Activated naive CD4-positive, alpha-beta T cell treated with anti-CD3 and anti-CD28 coated beads, Interleukin-2, amount 10 ng/mL, durations not matched to agents 7 days and 5 days (primary cell): Measurements from ENCODE around the gene BBS5.
A peak's percentile ranks its signal among the peaks of the same experiment; 100 is the strongest.
"Not testable (repeated sequence)": the region's sequence is repeated elsewhere in the genome, so short reads cannot be mapped to it uniquely, and the experiment has no call there.

Source experiments
- CTCF ChIA-PET: fragments of 350-600 bp; sonication (Branson Sonifier 250); formaldehyde crosslinking; loops from one replicate; lab custom pipeline; 2021; ENCODE audit warnings: antibody characterized with exemption; lab: Charles Lee
- DNase-seq: peaks from one replicate; pipeline ENCODE4 v3.0.0-alpha.2; 2020
- H3K27ac Mint-ChIP-seq: one replicate; pipeline ENCODE4 v1.8.0; 2021; ENCODE audit warnings: mild to moderate bottlenecking, moderate library complexity, mixed read lengths
- H3K27me3 Mint-ChIP-seq: one replicate; pipeline ENCODE4 v1.8.0; 2021; ENCODE audit warnings: mild to moderate bottlenecking, mixed read lengths
- H3K36me3 Mint-ChIP-seq: one replicate; pipeline ENCODE4 v1.8.0; 2021; ENCODE audit warnings: mixed read lengths
- H3K4me1 Mint-ChIP-seq: one replicate; pipeline ENCODE4 v1.8.0; 2021; ENCODE audit warnings: mixed read lengths
- H3K4me3 Mint-ChIP-seq: one replicate; pipeline ENCODE4 v1.8.0; 2021; ENCODE audit warnings: mild to moderate bottlenecking, moderate library complexity, mixed read lengths
- H3K9me3 Mint-ChIP-seq: one replicate; pipeline ENCODE4 v1.8.0; 2021; ENCODE audit warnings: mixed read lengths

Gene BBS5

DNA sequence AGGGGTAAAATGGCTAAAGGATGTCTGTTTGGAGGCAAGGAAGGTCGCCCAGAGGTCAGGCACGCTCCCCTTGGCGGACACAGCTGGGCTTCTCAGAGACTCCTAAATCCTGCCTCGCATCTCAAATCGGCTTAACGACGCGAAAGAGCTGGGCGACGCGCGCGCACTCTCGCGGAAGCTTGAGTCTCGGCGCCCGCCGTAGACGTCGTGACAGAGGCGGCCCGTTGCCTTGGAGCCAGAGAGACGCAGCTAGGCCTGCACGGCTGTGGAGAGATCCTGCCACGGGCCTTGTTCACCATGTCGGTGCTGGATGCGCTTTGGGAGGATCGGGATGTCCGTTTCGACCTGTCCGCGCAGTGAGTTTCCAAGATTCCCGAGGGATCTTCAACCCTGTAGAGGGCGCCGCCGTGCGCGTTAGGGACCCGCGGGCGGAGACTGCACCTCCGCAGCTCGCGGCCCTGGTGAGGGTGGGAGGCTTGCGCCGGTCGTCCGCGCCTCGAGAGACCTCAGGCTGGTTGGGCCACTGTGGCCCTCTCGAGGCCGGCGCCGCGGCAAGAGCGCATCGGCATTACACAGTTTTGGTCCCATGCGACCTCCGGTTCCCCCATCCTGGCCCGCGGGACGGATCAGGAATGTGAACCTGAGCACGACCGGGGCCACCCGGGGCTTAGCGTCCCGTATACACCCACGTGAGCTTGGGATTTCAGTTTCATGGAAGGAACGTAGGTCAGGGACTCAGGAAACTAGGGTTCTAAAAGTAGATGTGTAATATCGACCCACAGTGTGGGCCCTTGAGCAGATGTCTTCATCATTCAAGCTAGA is at the start of gene BBS5:
Gene BBS5, plus strand, starts transcription at position 238 of the 822 bp plus-strand sequence. Its CDS starts 60 bp downstream, at position 298.
- Mint-ChIP-seq H3K9me3 (no peaks in the 10 kb centered on the region), H3K27ac (no peak within 1 kb of the TSS), H3K4me3 (peak within 1 kb of the TSS; percentile 83), H3K4me1 (peaks cover 11% of the 10 kb centered on the region), H3K36me3 (no peaks in the 10 kb centered on the region), H3K27me3 (no peaks in the 10 kb centered on the region)
- DNase-seq = peak; percentile 82
- CTCF ChIA-PET = interaction anchor here (0.8 to 1.5 kb wide), 2 partner anchors 8 to 10 kb away, joined by 3 to 7 read pairs; no protein-coding TSS in a partner anchor

DNA sequence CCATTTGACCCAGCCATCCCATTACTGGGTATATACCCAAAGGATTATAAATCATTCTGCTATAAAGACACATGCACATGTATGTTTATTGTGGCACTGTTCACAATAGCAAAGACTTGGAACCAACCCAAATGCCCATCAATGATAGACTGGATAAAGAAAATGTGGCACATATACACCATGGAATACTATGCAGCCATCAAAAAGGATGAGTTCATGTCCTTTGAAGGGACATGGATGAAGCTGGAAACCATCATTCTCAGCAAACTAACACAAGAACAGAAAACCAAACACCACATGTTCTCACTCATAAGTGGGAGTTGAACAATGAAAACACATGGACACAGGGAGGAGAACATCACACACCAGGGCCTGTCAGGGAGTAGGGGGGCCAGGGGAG is 47.5 kb upstream of the BBS5 start:
- DNase-seq, H3K27ac Mint-ChIP-seq, H3K9me3 Mint-ChIP-seq, CTCF ChIA-PET, H3K27me3 Mint-ChIP-seq, H3K4me3 Mint-ChIP-seq, H3K4me1 Mint-ChIP-seq, H3K36me3 Mint-ChIP-seq: not testable (repeated sequence)

DNA sequence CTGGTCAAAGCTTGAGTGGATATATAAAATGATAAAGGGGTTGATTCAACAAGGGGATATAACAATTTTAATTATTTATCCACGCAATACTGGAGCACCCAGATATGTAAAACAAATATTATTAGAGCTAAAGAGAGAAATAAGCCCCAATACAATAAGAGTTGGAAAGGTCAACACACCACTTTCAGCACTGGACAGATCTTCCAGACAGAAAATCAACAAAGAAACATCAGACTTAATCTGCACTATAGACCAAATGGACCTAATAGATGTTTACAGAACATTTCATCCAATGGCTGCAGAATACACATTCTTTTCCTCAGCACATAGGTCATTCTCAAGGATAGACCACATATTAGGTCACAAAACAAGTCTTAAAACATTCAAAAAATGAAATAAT is 45.1 kb upstream of the BBS5 start:
- DNase-seq, H3K27ac Mint-ChIP-seq, H3K4me1 Mint-ChIP-seq, H3K9me3 Mint-ChIP-seq, CTCF ChIA-PET, H3K36me3 Mint-ChIP-seq, H3K4me3 Mint-ChIP-seq, H3K27me3 Mint-ChIP-seq: not testable (repeated sequence)

- Mint-ChIP-seq H3K4me3 (no peak overlapping the region), H3K4me1 (no peaks in the 10 kb centered on the region), H3K27ac (no peak overlapping the region), H3K36me3 (no peaks in the 10 kb centered on the region), H3K9me3 (no peaks in the 10 kb centered on the region), H3K27me3 (peaks cover 12% of the 10 kb centered on the region)
- DNase-seq = no peak
- CTCF ChIA-PET = no interaction called here
These were observed 40.7 kb upstream of the BBS5 start for GRCh38 chr2:169438466-169439072.

DNA sequence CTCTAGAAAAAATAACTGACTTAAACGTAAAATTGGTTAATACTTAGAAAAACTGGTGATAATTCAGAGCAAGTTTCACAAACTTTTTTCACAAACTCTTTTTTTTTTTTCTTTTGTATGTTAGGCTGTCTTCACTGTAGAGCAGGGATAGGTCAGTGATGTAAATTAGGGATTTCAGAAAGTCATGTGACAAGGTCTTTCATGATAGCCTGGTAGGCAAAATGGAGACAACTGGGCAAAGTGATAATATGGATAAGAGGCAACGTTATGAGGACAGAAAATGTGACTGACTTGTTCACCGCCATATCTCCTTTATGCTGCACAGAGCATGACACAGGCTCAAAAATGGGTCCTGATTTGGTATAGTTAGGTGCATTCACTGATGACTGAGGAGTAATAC is 39.4 kb upstream of the BBS5 start:
- no peak for DNase-seq
- no peak overlapping the region for H3K27ac Mint-ChIP-seq
- H3K4me1 Mint-ChIP-seq = no peaks in the 10 kb centered on the region
- H3K36me3 Mint-ChIP-seq = no peaks in the 10 kb centered on the region
- CTCF ChIA-PET = no interaction called here
- no peak overlapping the region for H3K4me3 Mint-ChIP-seq
- H3K9me3 Mint-ChIP-seq = no peaks in the 10 kb centered on the region
- H3K27me3 Mint-ChIP-seq = peaks cover 15% of the 10 kb centered on the region

DNA sequence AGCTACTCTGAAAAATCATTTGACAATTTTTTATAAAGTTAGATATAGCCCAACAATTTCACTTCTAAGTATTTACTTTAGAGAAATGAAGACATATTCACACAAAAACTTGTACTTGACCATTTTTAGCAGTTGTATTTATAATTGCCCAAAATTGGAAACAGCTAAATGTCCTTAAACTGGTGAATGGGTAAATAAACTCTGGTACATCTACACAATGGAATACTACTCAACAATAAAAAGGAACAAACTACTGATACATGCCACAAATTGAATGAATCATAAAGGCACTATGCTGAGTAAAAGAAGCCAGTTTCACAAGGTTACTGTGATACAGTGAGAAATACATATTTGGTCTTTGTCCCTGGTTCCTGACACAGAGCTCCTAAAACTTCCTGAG is 32.8 kb upstream of the BBS5 start:
- Mint-ChIP-seq H3K4me3 (no peak overlapping the region), H3K27ac (no peak overlapping the region)
- CTCF ChIA-PET = interaction anchor here (0.6 kb wide), 1 partner anchor 84 kb away, joined by 3 read pairs; no protein-coding TSS in a partner anchor

DNA sequence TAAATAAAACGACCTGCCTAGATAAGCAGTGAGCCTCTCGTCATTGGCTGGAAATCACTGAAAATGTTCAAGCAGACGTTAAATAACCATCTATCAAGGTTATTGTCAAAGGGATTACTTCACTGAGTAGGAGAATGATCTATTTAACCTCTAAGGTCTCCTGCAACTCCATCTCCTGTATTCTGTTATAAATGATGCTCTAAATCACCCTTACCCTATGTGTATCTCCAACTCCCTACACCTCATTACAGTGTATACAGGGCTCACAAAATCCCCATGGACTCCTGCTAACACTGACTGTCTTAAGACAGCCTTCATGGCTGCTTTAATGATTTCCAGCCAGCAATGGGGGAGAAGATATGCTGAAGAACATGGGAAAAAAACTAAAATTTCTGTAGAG is 31.0 kb upstream of the BBS5 start:
- Mint-ChIP-seq H3K9me3 (no peaks in the 10 kb centered on the region), H3K36me3 (no peaks in the 10 kb centered on the region), H3K4me3 (no peak overlapping the region), H3K27ac (no peak overlapping the region), H3K27me3 (peaks cover 13% of the 10 kb centered on the region), H3K4me1 (no peaks in the 10 kb centered on the region)
- CTCF ChIA-PET = no interaction called here
- no peak for DNase-seq

More for the DNA sequence above, 32.8 kb upstream of the BBS5 start:
- H3K4me1 Mint-ChIP-seq = no peaks in the 10 kb centered on the region
- no peaks in the 10 kb centered on the region for H3K36me3 Mint-ChIP-seq
- no peak for DNase-seq
- H3K9me3 Mint-ChIP-seq = no peaks in the 10 kb centered on the region
- peaks cover 13% of the 10 kb centered on the region for H3K27me3 Mint-ChIP-seq

DNA sequence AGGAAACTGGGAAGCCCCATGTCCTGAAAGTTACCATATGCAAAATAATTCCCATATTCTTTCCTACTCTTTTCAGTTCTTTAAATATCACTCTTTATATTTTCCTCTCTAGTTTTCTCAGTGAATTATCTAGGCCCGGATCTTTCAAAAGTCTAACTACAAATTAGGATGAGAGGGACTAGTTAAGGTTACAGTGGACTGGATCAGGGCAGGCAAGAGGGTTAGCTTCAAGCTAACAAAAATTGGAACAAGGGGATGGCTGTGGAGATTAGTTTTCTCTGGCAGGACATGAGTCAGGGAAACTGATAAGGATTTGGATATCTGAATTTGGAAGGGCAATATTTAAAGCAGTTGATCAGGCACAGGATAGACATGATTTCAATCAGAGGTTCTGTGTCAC is 30.4 kb upstream of the BBS5 start:
- CTCF ChIA-PET = no interaction called here
- H3K36me3 Mint-ChIP-seq = no peaks in the 10 kb centered on the region
- H3K27me3 Mint-ChIP-seq = peaks cover 19% of the 10 kb centered on the region
- H3K4me1 Mint-ChIP-seq = no peaks in the 10 kb centered on the region
- no peak overlapping the region for H3K4me3 Mint-ChIP-seq
- no peak overlapping the region for H3K27ac Mint-ChIP-seq
- no peaks in the 10 kb centered on the region for H3K9me3 Mint-ChIP-seq
- DNase-seq = no peak

GRCh38 chr2:169452080-169452479 is 27.2 kb upstream of the BBS5 start:
- no peak for DNase-seq
- CTCF ChIA-PET = interaction anchor here (0.9 to 1.2 kb wide), 4 partner anchors 314 to 475 kb away, joined by 3 to 4 read pairs (median 3); no protein-coding TSS in a partner anchor
- Mint-ChIP-seq H3K4me3 (no peak overlapping the region), H3K4me1 (no peaks in the 10 kb centered on the region), H3K27me3 (peaks cover 12% of the 10 kb centered on the region), H3K27ac (no peak overlapping the region), H3K9me3 (no peaks in the 10 kb centered on the region), H3K36me3 (no peaks in the 10 kb centered on the region)

- not testable (repeated sequence) for H3K9me3 Mint-ChIP-seq, H3K4me1 Mint-ChIP-seq, H3K4me3 Mint-ChIP-seq, DNase-seq, H3K36me3 Mint-ChIP-seq, H3K27ac Mint-ChIP-seq
- H3K27me3 Mint-ChIP-seq = peaks cover 12% of the 10 kb centered on the region
- CTCF ChIA-PET = interaction anchor here (0.9 kb wide), 1 partner anchor 474 kb away, joined by 4 read pairs; no protein-coding TSS in a partner anchor
These were observed 26.2 kb upstream of the BBS5 start for GRCh38 chr2:169453044-169453443.

DNA sequence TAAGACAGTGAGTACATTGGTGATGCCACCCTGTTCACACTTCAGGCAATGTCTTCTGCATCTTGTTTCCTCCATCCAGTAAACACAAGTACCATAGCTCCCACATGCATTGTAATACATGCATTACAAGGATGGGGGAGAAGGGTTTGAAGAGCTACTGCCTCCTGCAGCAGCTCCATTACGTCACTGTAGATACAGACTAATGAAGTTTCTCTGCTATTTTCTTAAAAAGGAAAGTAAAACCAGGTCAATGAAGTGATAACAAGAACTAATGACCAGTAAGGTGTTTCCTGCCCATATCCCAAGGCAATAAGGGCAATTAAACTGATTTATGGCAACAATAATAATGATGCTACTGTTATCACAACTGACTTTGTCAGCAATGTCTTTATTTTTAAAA is 18.2 kb upstream of the BBS5 start:
- CTCF ChIA-PET = no interaction called here
- H3K27me3 Mint-ChIP-seq = no peaks in the 10 kb centered on the region

GRCh38 chr2:169462896-169463695 is 16.2 kb upstream of the BBS5 start:
- H3K27me3 Mint-ChIP-seq = no peaks in the 10 kb centered on the region
- no peak overlapping the region for H3K4me3 Mint-ChIP-seq
- no peak for DNase-seq
- no peaks in the 10 kb centered on the region for H3K36me3 Mint-ChIP-seq
- no peaks in the 10 kb centered on the region for H3K9me3 Mint-ChIP-seq
- CTCF ChIA-PET = no interaction called here
- H3K27ac Mint-ChIP-seq = no peak overlapping the region
- no peaks in the 10 kb centered on the region for H3K4me1 Mint-ChIP-seq

More for the DNA sequence above, 18.2 kb upstream of the BBS5 start:
- H3K27ac Mint-ChIP-seq = no peak overlapping the region
- no peak overlapping the region for H3K4me3 Mint-ChIP-seq
- no peaks in the 10 kb centered on the region for H3K4me1 Mint-ChIP-seq
- H3K9me3 Mint-ChIP-seq = no peaks in the 10 kb centered on the region
- DNase-seq = no peak
- no peaks in the 10 kb centered on the region for H3K36me3 Mint-ChIP-seq

- CTCF ChIA-PET = no interaction called here
These were observed 14.8 kb upstream of the BBS5 start for GRCh38 chr2:169464466-169464865.

GRCh38 chr2:169464882-169465281 is 14.4 kb upstream of the BBS5 start:
- peak overlapping the region; percentile 76 for H3K27ac Mint-ChIP-seq

More at GRCh38 chr2:169464466-169464865, 14.8 kb upstream of the BBS5 start:
- no peak overlapping the region for H3K4me3 Mint-ChIP-seq
- H3K4me1 Mint-ChIP-seq = no peaks in the 10 kb centered on the region
- no peaks in the 10 kb centered on the region for H3K9me3 Mint-ChIP-seq
- H3K36me3 Mint-ChIP-seq = no peaks in the 10 kb centered on the region
- DNase-seq = no peak
- H3K27ac Mint-ChIP-seq = no peak overlapping the region
- no peaks in the 10 kb centered on the region for H3K27me3 Mint-ChIP-seq

More at GRCh38 chr2:169464882-169465281, 14.4 kb upstream of the BBS5 start:
- no peaks in the 10 kb centered on the region for H3K4me1 Mint-ChIP-seq
- CTCF ChIA-PET = no interaction called here
- no peaks in the 10 kb centered on the region for H3K9me3 Mint-ChIP-seq
- no peak overlapping the region for H3K4me3 Mint-ChIP-seq
- DNase-seq = no peak
- no peaks in the 10 kb centered on the region for H3K36me3 Mint-ChIP-seq
- H3K27me3 Mint-ChIP-seq = no peaks in the 10 kb centered on the region
